Activated CD4-positive, alpha-beta T cell treated with anti-CD3 and anti-CD28 coated beads for 36 hours (primary cell): ENCODE measurements around the gene MYH11. TPM values are rescaled to one million over a fixed set of nuclear protein-coding genes. Genes with fewer than 3 reads are reported as not detected.
"Not testable (repeated sequence)": the region's sequence is repeated elsewhere in the genome, so short reads cannot be mapped to it uniquely, and the experiment has no call there.

ENCODE experiments used
- ATAC-seq: fragments of 200-7000 bp; cut with Tn5 transposase; one replicate; pipeline ENCODE4 v1.10.0; 2021; ENCODE audit warnings: mild to moderate bottlenecking, moderate library complexity
- CTCF ChIA-PET: fragments of 350-600 bp; sonication (Branson Sonifier 250); formaldehyde crosslinking; loops from one replicate; lab custom pipeline; 2021; ENCODE audit warnings: antibody characterized with exemption; lab: Charles Lee
- POLR2A ChIA-PET: fragments of 350-600 bp; sonication (Branson Sonifier 250); formaldehyde crosslinking; loops from one replicate; lab custom pipeline; 2021; ENCODE audit warnings: antibody characterized with exemption, inconsistent platforms; lab: Charles Lee
- DNase-seq: peaks from one replicate; pipeline ENCODE4 v3.0.0-alpha.2; 2020
- H3K27ac Mint-ChIP-seq: one replicate; pipeline ENCODE4 v1.8.0; 2021; ENCODE audit warnings: mixed read lengths
- H3K27me3 Mint-ChIP-seq: one replicate; pipeline ENCODE4 v1.8.0; 2021; ENCODE audit warnings: mixed read lengths
- H3K36me3 Mint-ChIP-seq: one replicate; pipeline ENCODE4 v1.8.0; 2021; ENCODE audit warnings: low read depth, mixed read lengths
- H3K4me1 Mint-ChIP-seq: one replicate; pipeline ENCODE4 v1.8.0; 2021; ENCODE audit warnings: mixed read lengths
- H3K4me3 Mint-ChIP-seq: one replicate; pipeline ENCODE4 v1.8.0; 2021; ENCODE audit warnings: mild to moderate bottlenecking, moderate library complexity, mixed read lengths
- H3K9me3 Mint-ChIP-seq: one replicate; pipeline ENCODE4 v1.8.0; 2021; ENCODE audit warnings: low read depth, mixed read lengths
- intact Hi-C, 2 experiments: fragments of 100-400 bp; cut with DNase I in 1 of 2; cut with micrococcal nuclease in 1 of 2; formaldehyde crosslinking; loops; one replicate each; pipeline versions ENCODE4 v1.14.2 to v1.15.1; 2022 to 2024; cut with DNase I, micrococcal nuclease
- total RNA-seq, 2 experiments: library from RNA; stranded (reverse); gene quantifications; one replicate each; pipeline ENCODE4 v1.2.3, GENCODE V29; 2021

Gene MYH11
- total RNA-seq, 2 experiments from 2014 or later, result not detected

DNA sequence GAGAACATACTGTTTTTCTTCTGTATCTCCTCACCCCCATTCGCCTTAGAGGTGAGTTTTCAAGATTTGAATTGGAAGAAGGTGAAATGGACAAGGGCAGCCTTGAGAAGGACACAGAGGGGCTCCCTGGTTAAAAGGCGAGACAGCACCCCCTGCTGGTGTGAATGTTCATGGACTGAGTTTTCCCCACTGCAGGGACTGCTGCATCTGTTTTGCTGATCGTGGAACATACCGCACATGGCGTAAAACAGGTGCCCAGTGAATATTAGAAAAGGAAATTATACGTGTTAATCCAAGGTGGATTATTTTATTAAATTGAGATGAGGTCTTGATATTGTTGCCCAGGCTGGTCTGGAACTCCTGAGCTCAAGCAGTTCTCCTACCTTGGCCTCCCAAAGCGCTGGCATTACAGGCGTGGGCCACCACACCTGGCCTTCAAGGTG is 152.3 kb downstream of the MYH11 start:
- POLR2A ChIA-PET, result no interaction called here

DNA sequence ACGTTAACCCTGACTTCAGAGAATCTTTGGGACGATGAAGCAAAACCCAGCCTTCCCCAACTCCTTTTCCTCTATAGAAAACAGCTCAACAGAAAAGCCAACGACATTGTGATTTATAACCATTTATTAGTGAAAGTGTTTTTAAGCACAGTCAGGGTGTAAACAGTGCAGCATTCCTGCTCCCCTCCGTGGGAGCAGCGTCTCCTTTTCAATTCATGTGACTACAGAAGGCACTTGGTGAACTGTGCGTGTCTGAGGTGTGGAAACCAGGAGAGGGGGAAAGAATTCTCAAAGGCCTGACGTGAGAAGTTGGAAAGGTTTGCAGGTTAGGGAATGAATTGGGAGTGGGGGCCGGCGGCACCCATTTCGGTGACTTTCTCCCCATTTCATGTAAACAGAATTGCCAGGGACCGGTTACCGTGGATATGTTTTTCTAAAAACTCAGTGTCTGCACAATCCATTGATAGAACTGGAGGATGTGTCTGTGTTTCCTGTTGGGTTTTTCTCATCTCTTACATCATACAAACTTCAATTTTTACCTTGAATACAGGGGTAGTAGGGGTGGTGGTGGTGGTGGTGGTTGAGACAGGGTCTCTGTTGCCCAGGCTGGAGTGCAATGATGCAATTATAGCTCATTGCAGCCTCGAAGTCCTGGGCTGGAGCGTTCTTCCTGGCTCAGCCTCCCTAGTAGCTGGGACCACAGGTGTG is 153.6 kb downstream of the MYH11 start:
- Mint-ChIP-seq H3K27me3 (no peaks in the 10 kb centered on the region), H3K9me3 (no peaks in the 10 kb centered on the region), H3K27ac (peak overlapping the region; percentile 26), H3K4me1 (peaks cover 23% of the 10 kb centered on the region), H3K36me3 (peaks cover 30% of the 10 kb centered on the region), H3K4me3 (no peak overlapping the region)
- ChIA-PET CTCF (interaction anchor here (0.6 to 2.0 kb wide), 7 partner anchors 9 to 354 kb away, joined by 3 to 6 read pairs (median 3); no protein-coding TSS in a partner anchor), POLR2A (interaction anchor here (0.7 kb wide), 1 partner anchor 8 kb away, joined by 11 read pairs; no protein-coding TSS in a partner anchor)
- ATAC-seq (no peak), DNase-seq (no peak)
- intact Hi-C loops, result no loop called here

More for the DNA sequence above, 152.3 kb downstream of the MYH11 start:
- CTCF ChIA-PET, result interaction anchor here (0.7 to 2.0 kb wide), 13 partner anchors 9 to 334 kb away, joined by 3 to 8 read pairs (median 3); no protein-coding TSS in a partner anchor
- Mint-ChIP-seq H3K36me3 (peaks cover 22% of the 10 kb centered on the region), H3K4me1 (peaks cover 23% of the 10 kb centered on the region), H3K9me3 (no peaks in the 10 kb centered on the region), H3K27me3 (no peaks in the 10 kb centered on the region), H3K4me3 (no peak overlapping the region), H3K27ac (peak overlapping the region; percentile 72)
- intact Hi-C loops, result loop anchor here (1.0 to 2.0 kb wide), 2 partner anchors 54 to 277 kb away; partner anchors contain the start of gene NDE1 (in 1 of the 2)
- peak; percentile 79 for ATAC-seq
- DNase-seq, result peak; percentile 86

DNA sequence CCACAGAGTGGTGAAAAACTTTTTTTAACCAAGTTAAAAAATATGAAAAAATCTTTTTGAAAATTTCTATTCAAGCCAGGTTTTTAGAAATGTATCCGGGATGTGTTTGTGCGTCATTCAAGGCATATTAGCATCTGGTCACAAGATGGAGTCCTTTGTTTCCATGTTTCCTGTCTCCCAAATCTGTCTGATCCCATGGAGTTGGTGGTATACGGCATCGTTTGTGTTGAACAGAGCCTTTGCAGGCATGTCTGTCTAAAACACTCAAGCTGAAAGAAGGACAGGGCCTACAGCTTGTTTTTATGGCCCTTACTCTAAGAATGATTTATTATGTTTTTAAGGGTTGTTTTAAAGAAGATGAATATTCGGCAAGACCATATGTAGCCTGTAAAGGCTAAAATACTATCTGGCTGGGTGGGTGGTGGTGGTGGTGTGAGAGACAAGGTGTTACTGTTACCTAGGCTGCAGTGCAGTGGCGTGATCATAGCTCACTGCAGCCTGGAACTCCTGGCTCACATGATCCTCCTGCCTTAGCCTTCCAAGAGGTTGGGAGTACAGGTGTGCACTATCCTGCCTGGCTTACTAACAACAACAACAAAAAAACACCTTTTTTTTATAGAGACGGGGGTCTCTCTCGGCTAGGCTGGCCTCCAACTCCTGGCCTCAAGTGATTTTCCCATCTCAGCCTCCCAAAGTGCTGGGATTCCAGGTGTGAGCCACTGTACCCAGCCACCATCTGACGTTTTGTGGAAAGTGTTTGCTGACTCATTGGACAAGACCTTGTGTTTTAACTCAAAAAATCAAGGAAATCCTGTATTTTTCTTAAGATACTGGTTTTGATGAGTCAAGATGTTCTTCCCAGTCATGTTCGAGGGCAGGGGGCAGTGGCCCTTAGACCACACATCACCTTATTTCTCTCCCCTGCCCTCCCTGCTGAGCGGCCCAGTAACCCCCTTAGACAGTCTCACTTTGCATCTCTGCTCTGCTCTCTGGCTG is 154.6 kb downstream of the MYH11 start:
- no peak for ATAC-seq
- H3K36me3 Mint-ChIP-seq, result peaks cover 33% of the 10 kb centered on the region
- H3K27me3 Mint-ChIP-seq, result no peaks in the 10 kb centered on the region

DNA sequence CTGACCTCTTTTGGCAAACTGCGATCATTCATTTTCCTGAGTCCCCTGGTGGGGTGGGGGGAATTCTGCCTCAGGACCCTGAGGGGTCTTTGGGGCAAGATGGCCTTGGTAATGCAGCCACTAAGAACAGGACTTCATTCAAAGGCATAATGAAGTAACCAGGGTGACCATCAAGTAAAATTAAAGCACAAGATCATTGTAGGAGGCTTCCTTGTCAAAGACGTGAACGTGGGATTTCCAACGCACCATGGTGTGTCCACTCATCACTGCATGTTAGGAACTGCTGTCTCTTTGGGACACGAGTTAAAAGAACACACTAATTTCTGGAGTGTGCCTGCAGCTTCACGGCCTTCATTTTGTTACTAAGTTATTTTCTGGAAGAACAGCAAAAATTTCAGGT is 155.5 kb downstream of the MYH11 start:
- H3K4me3 Mint-ChIP-seq, result no peak overlapping the region
- POLR2A ChIA-PET, result interaction anchor here (0.6 kb wide), 1 partner anchor 33 kb away, joined by 4 read pairs; no protein-coding TSS in a partner anchor
- CTCF ChIA-PET, result no interaction called here
- ATAC-seq, result no peak
- H3K36me3 Mint-ChIP-seq, result peaks cover 42% of the 10 kb centered on the region
- no peaks in the 10 kb centered on the region for H3K27me3 Mint-ChIP-seq
- intact Hi-C loops, result no loop called here
- no peak overlapping the region for H3K27ac Mint-ChIP-seq
- DNase-seq, result no peak
- peaks cover 23% of the 10 kb centered on the region for H3K4me1 Mint-ChIP-seq
- no peaks in the 10 kb centered on the region for H3K9me3 Mint-ChIP-seq

More for the DNA sequence above, 154.6 kb downstream of the MYH11 start:
- DNase-seq, result no peak
- intact Hi-C loops, result no loop called here
- Mint-ChIP-seq H3K4me1 (peaks cover 23% of the 10 kb centered on the region), H3K9me3 (no peaks in the 10 kb centered on the region), H3K27ac (peak overlapping the region; percentile 38), H3K4me3 (no peak overlapping the region)
- CTCF ChIA-PET, result no interaction called here
- POLR2A ChIA-PET, result interaction anchor here (0.6 kb wide), 1 partner anchor 32 kb away, joined by 4 read pairs; no protein-coding TSS in a partner anchor

DNA sequence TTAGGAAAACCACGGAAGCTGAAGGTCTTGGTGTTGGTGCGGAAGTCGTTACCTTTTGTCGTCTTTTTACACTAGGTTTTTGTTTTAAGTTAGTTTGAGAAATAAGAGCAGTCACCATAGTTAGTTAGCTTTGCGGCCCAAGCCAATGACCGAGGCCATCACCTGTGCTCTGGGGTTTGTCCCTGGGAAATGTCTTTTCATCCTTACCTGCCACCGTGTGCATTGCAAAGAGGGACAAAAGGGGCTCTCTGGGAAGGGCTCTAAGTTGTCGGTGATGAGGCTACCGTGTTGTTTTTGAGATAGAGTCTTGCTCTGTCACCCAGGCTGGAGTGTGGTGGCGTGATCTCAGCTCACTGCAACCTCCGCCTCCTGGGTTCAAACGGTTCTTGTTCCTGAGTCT is 157.0 kb downstream of the MYH11 start:
- ChIA-PET CTCF (no interaction called here), POLR2A (no interaction called here)
- intact Hi-C loops, result no loop called here
- H3K36me3 Mint-ChIP-seq, result peaks cover 44% of the 10 kb centered on the region
- H3K27ac Mint-ChIP-seq, result no peak overlapping the region
- no peaks in the 10 kb centered on the region for H3K9me3 Mint-ChIP-seq
- peaks cover 20% of the 10 kb centered on the region for H3K4me1 Mint-ChIP-seq
- no peak overlapping the region for H3K4me3 Mint-ChIP-seq
- DNase-seq (no peak), ATAC-seq (no peak)
- no peaks in the 10 kb centered on the region for H3K27me3 Mint-ChIP-seq

DNA sequence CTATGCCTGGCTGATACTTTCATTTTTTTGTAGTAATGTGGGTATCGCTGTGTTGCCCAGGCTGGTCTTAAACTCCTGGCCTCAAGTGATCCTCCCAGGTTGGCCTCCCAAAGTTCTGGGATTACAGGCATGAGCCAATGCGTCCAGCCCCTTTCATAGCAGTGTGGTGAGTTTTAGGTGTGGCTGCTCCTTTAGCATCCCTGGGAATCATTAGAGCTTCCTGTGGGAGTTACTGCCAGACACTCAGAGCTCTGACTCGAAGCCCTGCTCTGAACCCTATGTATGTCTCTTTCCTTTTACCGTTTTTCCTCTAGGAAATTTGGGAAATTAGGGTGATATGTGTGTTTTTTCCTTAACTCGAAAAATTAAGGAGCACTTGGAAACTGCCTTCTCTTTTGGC is 162.3 kb downstream of the MYH11 start:
- CTCF ChIA-PET, result interaction anchor here (0.6 kb wide), 1 partner anchor 9 kb away, joined by 3 read pairs; no protein-coding TSS in a partner anchor
- no peaks in the 10 kb centered on the region for H3K27me3 Mint-ChIP-seq
- H3K4me3 Mint-ChIP-seq, result no peak overlapping the region
- intact Hi-C loops, result no loop called here
- ATAC-seq (no peak), DNase-seq (no peak)
- POLR2A ChIA-PET, result interaction anchor here (0.6 kb wide), 1 partner anchor 9 kb away, joined by 11 read pairs; no protein-coding TSS in a partner anchor
- peaks cover 64% of the 10 kb centered on the region for H3K36me3 Mint-ChIP-seq
- H3K27ac Mint-ChIP-seq, result no peak overlapping the region
- H3K4me1 Mint-ChIP-seq, result no peaks in the 10 kb centered on the region
- no peaks in the 10 kb centered on the region for H3K9me3 Mint-ChIP-seq

DNA sequence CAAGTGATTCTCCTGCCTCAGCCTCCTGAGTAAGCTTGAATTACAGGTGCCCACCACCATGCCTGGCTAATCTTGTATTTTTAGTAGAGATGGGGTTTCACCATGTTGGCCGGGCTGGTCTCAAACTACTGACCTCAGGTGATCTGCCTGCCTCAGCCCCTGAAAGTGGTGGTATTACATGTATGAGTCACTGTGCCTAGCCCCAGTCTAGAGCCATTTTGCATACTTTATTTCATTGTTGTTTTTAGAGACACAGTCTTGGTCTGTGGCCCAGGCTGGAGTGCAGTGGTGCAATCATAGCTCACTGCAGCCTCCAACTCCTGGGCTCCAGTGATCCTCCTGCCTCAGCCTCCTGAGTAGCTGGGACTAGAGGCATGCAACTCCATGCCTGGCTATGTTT is 164.3 kb downstream of the MYH11 start:
- CTCF ChIA-PET, result interaction anchor here (0.6 to 2.0 kb wide), 2 partner anchors 11 to 27 kb away, joined by 4 to 5 read pairs; no protein-coding TSS in a partner anchor
- DNase-seq, H3K4me3 Mint-ChIP-seq, H3K27ac Mint-ChIP-seq, H3K27me3 Mint-ChIP-seq, H3K9me3 Mint-ChIP-seq, intact Hi-C loops, POLR2A ChIA-PET, ATAC-seq, H3K4me1 Mint-ChIP-seq: not testable (repeated sequence)
- H3K36me3 Mint-ChIP-seq, result peaks cover 65% of the 10 kb centered on the region

DNA sequence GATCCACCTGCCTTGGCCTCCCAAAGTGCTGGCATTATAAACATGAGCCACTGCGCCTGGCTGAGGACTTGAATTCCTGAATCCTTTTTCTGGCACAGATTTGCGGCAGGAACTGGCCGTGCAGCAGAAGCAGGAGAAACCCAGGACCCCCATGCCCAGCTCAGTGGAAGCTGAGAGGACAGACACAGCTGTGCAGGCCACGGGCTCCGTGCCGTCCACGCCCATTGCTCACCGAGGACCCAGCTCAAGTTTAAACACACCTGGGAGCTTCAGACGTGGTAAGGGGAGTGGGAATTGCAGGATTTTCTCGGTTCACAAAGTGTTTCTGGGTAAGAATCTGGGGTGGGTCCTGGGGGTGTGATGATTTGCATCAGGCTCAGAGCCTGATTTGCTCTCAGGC is 165.8 kb downstream of the MYH11 start:
- no peaks in the 10 kb centered on the region for H3K9me3 Mint-ChIP-seq
- H3K4me1 Mint-ChIP-seq, result no peaks in the 10 kb centered on the region
- DNase-seq, result no peak
- intact Hi-C loops, result no loop called here
- no peak overlapping the region for H3K27ac Mint-ChIP-seq
- ATAC-seq, result no peak
- H3K27me3 Mint-ChIP-seq, result no peaks in the 10 kb centered on the region
- no peak overlapping the region for H3K4me3 Mint-ChIP-seq
- ChIA-PET CTCF (interaction anchor here (1.9 kb wide), 1 partner anchor 14 kb away, joined by 5 read pairs; no protein-coding TSS in a partner anchor), POLR2A (no interaction called here)
- H3K36me3 Mint-ChIP-seq, result peaks cover 60% of the 10 kb centered on the region

DNA sequence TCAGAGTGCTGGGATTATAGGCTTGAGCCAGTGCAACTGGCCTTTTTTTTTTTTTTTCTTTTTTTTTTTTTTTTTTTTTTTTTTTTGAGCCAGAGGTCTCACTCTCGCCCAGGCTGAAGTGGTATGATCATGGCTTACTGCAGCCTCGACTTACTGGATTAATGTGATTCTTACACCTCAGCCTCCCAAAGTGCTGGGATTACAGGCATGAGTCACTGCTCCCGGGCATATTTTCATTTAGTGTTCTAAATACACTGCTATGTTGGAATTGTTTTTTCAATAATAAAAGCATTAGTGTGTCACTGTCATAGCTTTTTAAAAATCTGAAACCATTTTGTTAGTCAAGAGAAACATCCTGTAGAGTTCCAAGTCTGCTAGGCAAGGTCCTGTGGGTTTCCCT is 166.5 kb downstream of the MYH11 start:
- Mint-ChIP-seq H3K27ac (no peak overlapping the region), H3K4me3 (no peak overlapping the region), H3K9me3 (no peaks in the 10 kb centered on the region), H3K36me3 (peaks cover 63% of the 10 kb centered on the region), H3K27me3 (no peaks in the 10 kb centered on the region), H3K4me1 (no peaks in the 10 kb centered on the region)
- DNase-seq (no peak), ATAC-seq (no peak)
- ChIA-PET POLR2A (interaction anchor here (0.6 kb wide), 1 partner anchor 99 kb away, joined by 4 read pairs; no protein-coding TSS in a partner anchor), CTCF (interaction anchor here (0.6 to 1.9 kb wide), 3 partner anchors 14 to 1446 kb away, joined by 3 to 5 read pairs (median 3); no protein-coding TSS in a partner anchor)
- intact Hi-C loops, result no loop called here

DNA sequence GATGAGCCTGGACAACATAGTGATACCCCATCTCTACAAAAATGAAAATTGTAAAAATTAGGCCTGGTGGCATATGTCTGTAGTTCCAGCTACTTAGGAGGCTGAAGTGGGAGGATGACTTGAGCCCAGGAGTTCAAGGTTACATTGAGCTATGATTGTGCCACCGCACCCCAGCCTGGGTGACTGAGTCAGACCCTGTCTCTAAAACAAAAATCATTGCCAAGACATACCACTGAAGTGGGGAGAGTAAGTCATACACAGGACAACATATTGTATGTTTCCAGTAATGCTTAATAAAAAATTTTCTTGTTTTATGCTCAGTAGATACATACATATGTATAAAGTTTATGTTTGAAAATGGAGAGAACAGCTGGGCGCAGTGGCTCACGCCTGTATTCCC is 167.5 kb downstream of the MYH11 start:
- ATAC-seq (no peak), DNase-seq (no peak)
- Mint-ChIP-seq H3K36me3 (peaks cover 63% of the 10 kb centered on the region), H3K27me3 (no peaks in the 10 kb centered on the region), H3K27ac (peak overlapping the region; percentile 14), H3K4me3 (no peak overlapping the region), H3K4me1 (no peaks in the 10 kb centered on the region), H3K9me3 (no peaks in the 10 kb centered on the region)
- ChIA-PET CTCF (interaction anchor here (0.6 to 1.2 kb wide), 2 partner anchors 81 to 1445 kb away, joined by 3 read pairs; no protein-coding TSS in a partner anchor), POLR2A (no interaction called here)
- intact Hi-C loops, result no loop called here

DNA sequence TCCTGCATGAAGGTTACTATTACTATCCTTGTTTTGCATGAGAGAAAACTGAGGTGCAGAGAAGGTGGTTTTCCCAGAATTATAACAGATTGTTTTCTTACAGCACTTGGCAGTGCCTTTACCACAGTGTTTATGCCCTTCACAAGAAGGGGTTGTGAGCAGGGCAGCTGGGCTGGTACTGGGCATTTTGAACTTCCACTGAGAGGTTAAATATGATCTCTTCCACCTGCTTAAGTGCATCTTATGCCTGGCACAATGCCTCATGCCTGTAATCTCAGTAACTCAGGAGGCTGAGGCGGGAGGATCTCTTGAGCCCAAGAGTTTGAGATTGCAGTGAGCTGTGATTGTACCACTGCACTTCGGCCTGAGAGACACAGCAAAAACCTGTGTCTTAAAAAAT is 170.5 kb downstream of the MYH11 start:
- H3K4me3 Mint-ChIP-seq, result no peak overlapping the region

More for the DNA sequence above, 170.5 kb downstream of the MYH11 start:
- no peaks in the 10 kb centered on the region for H3K27me3 Mint-ChIP-seq
- DNase-seq, result no peak
- ChIA-PET CTCF (no interaction called here), POLR2A (no interaction called here)
- intact Hi-C loops, result no loop called here
- peaks cover 39% of the 10 kb centered on the region for H3K36me3 Mint-ChIP-seq
- H3K9me3 Mint-ChIP-seq, result no peaks in the 10 kb centered on the region
- ATAC-seq, result no peak
- H3K4me1 Mint-ChIP-seq, result peaks cover 6% of the 10 kb centered on the region
- no peak overlapping the region for H3K27ac Mint-ChIP-seq
